ENCODE data around the gene SNCAIP. TPM values are rescaled to one million over a fixed set of nuclear protein-coding genes. Genes with fewer than 3 reads are reported as not detected.
A peak's percentile ranks its signal among the peaks of the same experiment; 100 is the strongest.

Gene SNCAIP
- total and polyA plus RNA-seq, 2 of the 4 experiments (the other 2 are of a cell fraction), result 15.3 to 19.0 TPM

DNA sequence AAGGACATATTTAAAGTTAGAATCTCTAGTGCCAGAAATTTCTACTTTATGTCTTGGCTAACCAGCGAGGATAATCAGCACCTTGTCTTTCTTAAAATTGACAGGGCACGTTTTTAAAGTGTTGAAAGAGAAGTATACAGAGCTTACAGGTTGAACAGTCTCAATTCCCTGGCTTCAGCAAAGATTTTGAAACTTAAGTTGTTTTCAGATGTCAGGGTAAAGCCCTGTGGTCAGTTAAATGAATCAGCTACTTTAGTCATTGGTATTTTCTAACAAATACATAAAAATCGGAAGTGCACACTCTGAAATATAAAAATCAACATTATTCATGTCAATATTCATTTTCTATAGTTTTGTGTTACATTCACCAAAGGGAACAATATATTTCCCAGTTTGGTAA is 29.1 kb downstream of the SNCAIP start:
- POLR2A ChIA-PET (ENCODE audit: unreplicated experiment), result no interaction called here

More for the DNA sequence above, 29.1 kb downstream of the SNCAIP start:
- peaks cover 6% of the 10 kb centered on the region for H3K9me1 ChIP-seq (ENCODE audit: insufficient read depth, low read length)
- no peak overlapping the region for H3K9ac ChIP-seq (ENCODE audit: low read depth, low read length)
- H3K4ac ChIP-seq (ENCODE audit: low read depth, low read length), result no peak overlapping the region
- H2AK5ac ChIP-seq (ENCODE audit: low read depth, low read length), result no peak overlapping the region
- no peak overlapping the region for H2BK120ac ChIP-seq (ENCODE audit: low read depth, low read length)
- H4K20me1 ChIP-seq (ENCODE audit: insufficient read depth, low read length), result no peaks in the 10 kb centered on the region
- BruUV-seq (replicated peaks), result no TSS peak
- no peaks in the 10 kb centered on the region for H3K27me3 ChIP-seq (ENCODE audit: control insufficient read depth, insufficient read depth, low read length)
- H4K91ac ChIP-seq (ENCODE audit: insufficient read depth, low read depth, low read length), result no peak overlapping the region
- H4K8ac ChIP-seq (ENCODE audit: low read depth in 2 of 2, low read length in 2 of 2), result no peak overlapping the region
- H3K9me3 ChIP-seq (ENCODE audit: control insufficient read depth, insufficient read depth, low read length), result no peaks in the 10 kb centered on the region
- no peak overlapping the region for H3K27ac ChIP-seq (ENCODE audit: insufficient read depth, low read length)
- H2AFZ ChIP-seq (replicated peaks; ENCODE audit: low read length, poor library complexity), result no peak overlapping the region
- intact Hi-C loops (cut with micrococcal nuclease), result no loop called here
- no peak overlapping the region for H2BK20ac ChIP-seq (ENCODE audit: low read depth, low read length)
- no peaks in the 10 kb centered on the region for H3K36me3 ChIP-seq (ENCODE audit: control insufficient read depth, insufficient read depth, low read length)
- WGBS, 2 experiments (ENCODE audit: extremely low coverage in 2 of 2, insufficient read length in 1 of 2), result 80% methylated on average over 1 of the region's 3 CpGs; no CpG with 5 or more reads in 1 of the 2 experiments
- peaks cover 0 to 24% of the 10 kb centered on the region in 2 experiments for H3K79me1 ChIP-seq (ENCODE audit: low read depth in 1 of 2, low read length in 2 of 2)
- TF ChIP-seq NFE2L2 (IDR thresholded peaks at IDR 0.05; ENCODE audit: low read depth, low read length) (no peak), FOS (IDR thresholded peaks at IDR 0.05; ENCODE audit: low read depth, low read length) (no peak), CHD1 (IDR thresholded peaks at IDR 0.05; ENCODE audit: low read depth, low read length) (no peak), SMC3 (IDR thresholded peaks at IDR 0.05; ENCODE audit: low read depth, low read length) (no peak), POLR2A (IDR thresholded peaks at IDR 0.05; ENCODE audit: low read depth, low read length) (no peak), RFX5 (IDR thresholded peaks at IDR 0.05; ENCODE audit: low read depth, low read length) (no peak), RCOR1 (IDR thresholded peaks at IDR 0.05; ENCODE audit: insufficient replicate concordance, low read length) (no peak), MAZ (IDR thresholded peaks at IDR 0.05; ENCODE audit: borderline replicate concordance, low read depth, low read length) (no peak), CEBPB (IDR thresholded peaks at IDR 0.05; ENCODE audit: low read depth, low read length) (no peak), MXI1 (IDR thresholded peaks at IDR 0.05; ENCODE audit: borderline replicate concordance, low read depth, low read length) (no peak), RAD21 (IDR thresholded peaks at IDR 0.05; ENCODE audit: low read length) (no peak)
- TF ChIP-seq, protein P1, sequence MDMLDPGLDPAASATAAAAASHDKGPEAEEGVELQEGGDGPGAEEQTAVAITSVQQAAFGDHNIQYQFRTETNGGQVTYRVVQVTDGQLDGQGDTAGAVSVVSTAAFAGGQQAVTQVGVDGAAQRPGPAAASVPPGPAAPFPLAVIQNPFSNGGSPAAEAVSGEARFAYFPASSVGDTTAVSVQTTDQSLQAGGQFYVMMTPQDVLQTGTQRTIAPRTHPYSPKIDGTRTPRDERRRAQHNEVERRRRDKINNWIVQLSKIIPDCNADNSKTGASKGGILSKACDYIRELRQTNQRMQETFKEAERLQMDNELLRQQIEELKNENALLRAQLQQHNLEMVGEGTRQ (IDR thresholded peaks at IDR 0.05; ENCODE audit: low read depth, low read length), result no peak
- TF ChIP-seq, protein P2, sequence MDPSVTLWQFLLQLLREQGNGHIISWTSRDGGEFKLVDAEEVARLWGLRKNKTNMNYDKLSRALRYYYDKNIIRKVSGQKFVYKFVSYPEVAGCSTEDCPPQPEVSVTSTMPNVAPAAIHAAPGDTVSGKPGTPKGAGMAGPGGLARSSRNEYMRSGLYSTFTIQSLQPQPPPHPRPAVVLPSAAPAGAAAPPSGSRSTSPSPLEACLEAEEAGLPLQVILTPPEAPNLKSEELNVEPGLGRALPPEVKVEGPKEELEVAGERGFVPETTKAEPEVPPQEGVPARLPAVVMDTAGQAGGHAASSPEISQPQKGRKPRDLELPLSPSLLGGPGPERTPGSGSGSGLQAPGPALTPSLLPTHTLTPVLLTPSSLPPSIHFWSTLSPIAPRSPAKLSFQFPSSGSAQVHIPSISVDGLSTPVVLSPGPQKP (IDR thresholded peaks at IDR 0.05; ENCODE audit: borderline replicate concordance, low read depth, low read length), result no peak
- TF ChIP-seq, protein P3, sequence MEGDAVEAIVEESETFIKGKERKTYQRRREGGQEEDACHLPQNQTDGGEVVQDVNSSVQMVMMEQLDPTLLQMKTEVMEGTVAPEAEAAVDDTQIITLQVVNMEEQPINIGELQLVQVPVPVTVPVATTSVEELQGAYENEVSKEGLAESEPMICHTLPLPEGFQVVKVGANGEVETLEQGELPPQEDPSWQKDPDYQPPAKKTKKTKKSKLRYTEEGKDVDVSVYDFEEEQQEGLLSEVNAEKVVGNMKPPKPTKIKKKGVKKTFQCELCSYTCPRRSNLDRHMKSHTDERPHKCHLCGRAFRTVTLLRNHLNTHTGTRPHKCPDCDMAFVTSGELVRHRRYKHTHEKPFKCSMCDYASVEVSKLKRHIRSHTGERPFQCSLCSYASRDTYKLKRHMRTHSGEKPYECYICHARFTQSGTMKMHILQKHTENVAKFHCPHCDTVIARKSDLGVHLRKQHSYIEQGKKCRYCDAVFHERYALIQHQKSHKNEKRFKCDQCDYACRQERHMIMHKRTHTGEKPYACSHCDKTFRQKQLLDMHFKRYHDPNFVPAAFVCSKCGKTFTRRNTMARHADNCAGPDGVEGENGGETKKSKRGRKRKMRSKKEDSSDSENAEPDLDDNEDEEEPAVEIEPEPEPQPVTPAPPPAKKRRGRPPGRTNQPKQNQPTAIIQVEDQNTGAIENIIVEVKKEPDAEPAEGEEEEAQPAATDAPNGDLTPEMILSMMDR (conservative IDR thresholded peaks at IDR 0.05; ENCODE audit: low read depth, low read length), result no peak
- no peak overlapping the region for H2AK9ac ChIP-seq (replicated peaks; ENCODE audit: low read depth, low read length, poor library complexity)
- H2BK5ac ChIP-seq (ENCODE audit: low read depth, low read length, poor library complexity, severe bottlenecking), result no peak overlapping the region
- H2BK15ac ChIP-seq (ENCODE audit: low read depth, low read length), result no peak overlapping the region
- ATAC-seq (ENCODE audit: low read depth) (no peak), DNase-seq (peak; percentile 45)
- H3K4me3 ChIP-seq (ENCODE audit: insufficient read depth, low read depth, low read length), result no peak overlapping the region
- H3K4me2 ChIP-seq (ENCODE audit: low read depth, low read length), result no peak overlapping the region
- no peak overlapping the region for H4K5ac ChIP-seq (ENCODE audit: low read depth, low read length)
- H3K14ac ChIP-seq (replicated peaks; ENCODE audit: low read depth, low read length), result no peak overlapping the region
- no peak overlapping the region; the same call in 1 of the 2 replicates for H3K18ac ChIP-seq (ENCODE audit: low read depth, low read length)
- CTCF ChIA-PET, result no interaction called here
- no peak overlapping the region for H3K23ac ChIP-seq (ENCODE audit: low read depth, low read length)
- peaks cover 7% of the 10 kb centered on the region for H3K4me1 ChIP-seq (ENCODE audit: control insufficient read depth, insufficient read depth, low read length)
- no peak overlapping the region for H3K56ac ChIP-seq (ENCODE audit: extremely low read depth, insufficient read depth, low read length)
- dilution Hi-C loops (cut with HindIII; ENCODE audit: low sequenced_read_pairs, unreplicated experiment), result no loop called here
- in situ Hi-C loops (cut with MboI; ENCODE audit: low sequenced_read_pairs), result no loop called here

Data from IMR-90 (cell line).